CD1c-positive myeloid dendritic cell (primary cell): ENCODE results near the gene AGAP9.
"Not testable (repeated sequence)": the region's sequence is repeated elsewhere in the genome, so short reads cannot be mapped to it uniquely, and the experiment has no call there.

Experiments used
- DNase-seq: peaks from one replicate; pipeline ENCODE4 v3.0.0-alpha.2; 2016; ENCODE audit errors: extremely low spot score

Gene AGAP9

GRCh38 chr10:47523475-47523874, at the start of gene AGAP9:
TSS of gene AGAP9 (minus strand) at chr10:47523638. CDS start at chr10:47523526, 112 bp downstream.
- DNase-seq: not testable (repeated sequence)

GRCh38 chr10:47571138-47571912, 47.9 kb upstream of the AGAP9 start:
- not testable (repeated sequence) for DNase-seq

GRCh38 chr10:47566757-47567156, 43.3 kb upstream of the AGAP9 start:
- not testable (repeated sequence) for DNase-seq

- DNase-seq: not testable (repeated sequence)
Measured at GRCh38 chr10:47566108-47566699, 42.8 kb upstream of the AGAP9 start.

GRCh38 chr10:47565517-47565920, 42.1 kb upstream of the AGAP9 start:
- DNase-seq: not testable (repeated sequence)

- not testable (repeated sequence) for DNase-seq
Measured at GRCh38 chr10:47564953-47565352, 41.5 kb upstream of the AGAP9 start.

GRCh38 chr10:47564318-47564717, 40.9 kb upstream of the AGAP9 start:
- not testable (repeated sequence) for DNase-seq

GRCh38 chr10:47560452-47560851, 37.0 kb upstream of the AGAP9 start:
- DNase-seq: not testable (repeated sequence)

GRCh38 chr10:47559718-47560308, 36.4 kb upstream of the AGAP9 start:
- DNase-seq: not testable (repeated sequence)

GRCh38 chr10:47558109-47558508, 34.7 kb upstream of the AGAP9 start:
- DNase-seq: peak; percentile 20

GRCh38 chr10:47557616-47558015, 34.2 kb upstream of the AGAP9 start:
- DNase-seq: peak; percentile 9

GRCh38 chr10:47555334-47555733, 31.9 kb upstream of the AGAP9 start:
- not testable (repeated sequence) for DNase-seq

- not testable (repeated sequence) for DNase-seq
Measured at GRCh38 chr10:47554552-47554951, 31.1 kb upstream of the AGAP9 start.

GRCh38 chr10:47553860-47554247, 30.4 kb upstream of the AGAP9 start:
- DNase-seq: peak; percentile 9

- peak; percentile 81 for DNase-seq
Measured at GRCh38 chr10:47553214-47553859, 29.9 kb upstream of the AGAP9 start.

- peak; percentile 48 for DNase-seq
Measured at GRCh38 chr10:47552719-47553118, 29.3 kb upstream of the AGAP9 start.

GRCh38 chr10:47547286-47547685, 23.8 kb upstream of the AGAP9 start:
- DNase-seq: not testable (repeated sequence)

- not testable (repeated sequence) for DNase-seq
Measured at GRCh38 chr10:47536430-47536829, 13.0 kb upstream of the AGAP9 start.

GRCh38 chr10:47502313-47502712, 21.1 kb downstream of the AGAP9 start:
- not testable (repeated sequence) for DNase-seq

GRCh38 chr10:47494226-47494625, 29.2 kb downstream of the AGAP9 start:
- DNase-seq: not testable (repeated sequence)

- DNase-seq: not testable (repeated sequence)
Measured at GRCh38 chr10:47491600-47491999, 31.8 kb downstream of the AGAP9 start, which contains the start of gene FAM25G. TSS of gene FAM25G (minus strand) at chr10:47491700. CDS start at chr10:47491674, 26 bp downstream.

- DNase-seq: not testable (repeated sequence)
Measured at GRCh38 chr10:47489630-47490029, 33.8 kb downstream of the AGAP9 start.
